Lower leg skin (tissue), 4 donors: Measurements from ENCODE around the gene PHLDA1. TPM values are rescaled to one million over a fixed set of nuclear protein-coding genes. Genes with fewer than 3 reads are reported as not detected.

Experiments used
- DNase-seq, 2 donors: peaks; one replicate each; pipeline ENCODE4 v3.0.0-alpha.2; 2019; ENCODE audit warnings: low spot score in 2 of 2
- H3K4me3 ChIP-seq: fragments of 200-600 bp; sonication (generic); 2 replicates; pipeline ENCODE4 v1.5.1; 2017; ENCODE audit warnings: mild to moderate bottlenecking, low read depth; ENCODE audit not compliant: poor library complexity, severe bottlenecking
- POLR2A ChIP-seq, 2 donors: fragments of 450-650 bp; IDR thresholded peaks; one replicate each; pipeline ENCODE4 v1.6.1; 2016 to 2017; ENCODE audit warnings: antibody characterized with exemption in 2 of 2, mild to moderate bottlenecking in 1 of 2, moderate library complexity in 1 of 2
- WGBS, 2 donors: methylation state at CpG; one replicate each; pipeline ENCODE4 v1.1.5; 2018; 5-methylcytosine and 5-hydroxymethylcytosine counted together
- intact Hi-C: fragments of 100-400 bp; cut with DNase I; formaldehyde crosslinking; loops from one replicate; pipeline ENCODE4 v1.15.0; 2023; ENCODE audit warnings: low total_unique reads
- total RNA-seq, 4 donors: library from RNA; depleted of rRNA; stranded (reverse); fragments of >200 nt; gene quantifications; one replicate each; pipeline ENCODE4 v1.1.0, GENCODE V29; 2016
- TF ChIP-seq, protein P1 (sequence below), 3 donors: fragments of 450-650 bp; IDR thresholded peaks; one replicate each; pipeline ENCODE4 v1.5.1; 2016; ENCODE audit warnings: antibody characterized with exemption in 3 of 3, mild to moderate bottlenecking in 3 of 3, moderate library complexity in 2 of 3

Gene PHLDA1
- total RNA-seq, 4 donors from 2014 or later = 11.1 to 39.9 (median 19.6) TPM

DNA sequence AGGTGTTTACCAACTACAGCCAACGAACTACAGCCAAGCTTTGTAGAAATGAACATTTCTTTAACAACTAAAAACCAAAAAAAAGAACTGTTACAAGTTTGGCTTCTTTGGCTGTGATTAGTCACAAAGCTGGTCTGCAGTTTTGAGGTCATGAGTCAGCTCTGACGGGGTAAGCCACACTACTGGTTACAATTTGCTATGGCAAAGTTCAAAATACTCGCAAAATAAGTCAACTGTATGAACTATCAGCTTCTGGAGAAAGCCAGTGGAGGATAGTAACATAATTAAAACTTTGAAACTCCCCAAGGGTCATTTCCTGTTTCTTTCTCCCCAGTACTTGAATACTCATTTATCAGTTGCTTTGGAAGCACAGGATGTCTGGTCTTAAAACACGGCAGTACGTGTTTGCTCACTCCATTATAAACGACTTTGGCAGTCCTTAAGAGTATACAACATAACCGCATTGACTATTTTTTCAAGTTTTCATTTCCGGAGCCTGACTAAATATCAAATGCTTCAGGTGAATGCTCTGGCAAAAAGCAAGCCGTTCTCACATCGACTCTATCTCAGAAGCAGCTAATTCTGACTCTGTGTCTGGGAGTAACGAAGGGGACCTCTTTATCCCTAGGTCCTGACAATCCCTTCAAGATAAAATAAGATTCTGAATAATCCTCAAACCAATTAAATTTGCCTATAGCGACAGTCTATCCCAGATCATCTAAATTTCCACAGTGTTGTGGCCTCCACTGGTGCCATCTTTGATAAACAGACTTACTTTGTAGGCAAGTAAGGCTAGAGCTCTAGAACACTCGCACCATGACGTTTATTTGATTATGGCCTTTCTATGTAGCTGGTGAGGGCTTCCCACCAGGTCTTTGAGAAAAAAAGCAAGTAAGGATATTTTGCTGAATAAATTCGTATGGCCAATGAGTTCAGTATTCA is 10.6 kb downstream of the PHLDA1 start:
- TF ChIP-seq, protein P1, sequence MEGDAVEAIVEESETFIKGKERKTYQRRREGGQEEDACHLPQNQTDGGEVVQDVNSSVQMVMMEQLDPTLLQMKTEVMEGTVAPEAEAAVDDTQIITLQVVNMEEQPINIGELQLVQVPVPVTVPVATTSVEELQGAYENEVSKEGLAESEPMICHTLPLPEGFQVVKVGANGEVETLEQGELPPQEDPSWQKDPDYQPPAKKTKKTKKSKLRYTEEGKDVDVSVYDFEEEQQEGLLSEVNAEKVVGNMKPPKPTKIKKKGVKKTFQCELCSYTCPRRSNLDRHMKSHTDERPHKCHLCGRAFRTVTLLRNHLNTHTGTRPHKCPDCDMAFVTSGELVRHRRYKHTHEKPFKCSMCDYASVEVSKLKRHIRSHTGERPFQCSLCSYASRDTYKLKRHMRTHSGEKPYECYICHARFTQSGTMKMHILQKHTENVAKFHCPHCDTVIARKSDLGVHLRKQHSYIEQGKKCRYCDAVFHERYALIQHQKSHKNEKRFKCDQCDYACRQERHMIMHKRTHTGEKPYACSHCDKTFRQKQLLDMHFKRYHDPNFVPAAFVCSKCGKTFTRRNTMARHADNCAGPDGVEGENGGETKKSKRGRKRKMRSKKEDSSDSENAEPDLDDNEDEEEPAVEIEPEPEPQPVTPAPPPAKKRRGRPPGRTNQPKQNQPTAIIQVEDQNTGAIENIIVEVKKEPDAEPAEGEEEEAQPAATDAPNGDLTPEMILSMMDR (IDR thresholded peaks at IDR 0.05) = no peak
- no peak for TF ChIP-seq POLR2A (IDR thresholded peaks at IDR 0.05)
- no peak for DNase-seq
- no peak overlapping the region for H3K4me3 ChIP-seq
- 60 to 66% methylated on average over 15 of the region's 15 CpGs for WGBS, 2 donors
- intact Hi-C loops = no loop called here

DNA sequence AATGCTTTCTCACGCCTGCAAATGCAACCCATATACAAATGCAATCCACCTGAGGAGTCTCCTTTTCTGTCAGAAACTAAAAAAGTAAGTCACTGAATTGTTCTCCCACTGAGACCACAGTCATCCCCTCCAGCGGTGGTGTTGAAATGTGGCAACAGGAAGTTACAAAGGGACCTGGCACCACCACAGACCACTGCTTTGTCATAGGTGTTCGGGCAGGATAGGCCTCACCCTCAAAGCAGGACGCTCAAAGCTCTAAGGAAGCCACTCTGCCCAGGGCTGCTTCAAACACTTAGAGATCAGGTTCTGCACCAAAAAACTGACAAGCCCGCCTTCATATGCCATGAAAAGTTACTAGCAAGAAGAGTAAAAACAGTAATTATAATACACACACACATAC is 11.3 kb downstream of the PHLDA1 start:
- DNase-seq = no peak
- H3K4me3 ChIP-seq = no peak overlapping the region
- 60 to 61% methylated on average over 5 of the region's 5 CpGs for WGBS, 2 donors
- intact Hi-C loops = no loop called here
- TF ChIP-seq, protein P1 (IDR thresholded peaks at IDR 0.05) = no peak
- no peak for TF ChIP-seq POLR2A (IDR thresholded peaks at IDR 0.05)

DNA sequence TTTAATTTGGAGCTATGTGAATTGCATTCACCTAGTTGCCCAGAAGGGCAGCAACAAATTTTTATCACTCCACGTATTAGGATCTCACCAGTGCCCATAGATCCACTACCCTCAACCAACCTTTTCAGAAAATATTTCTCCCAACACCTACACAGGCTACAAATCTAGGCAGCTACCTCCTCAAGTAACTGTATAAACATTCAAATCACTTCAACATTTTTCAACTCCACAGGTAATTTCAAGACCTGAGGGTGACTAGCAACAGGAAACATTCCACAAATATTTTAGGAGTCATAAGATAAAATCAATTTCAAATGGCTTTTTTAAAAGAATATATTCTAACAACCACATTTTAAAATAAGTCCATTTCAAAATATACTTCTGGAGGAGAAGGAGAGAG is 12.9 kb downstream of the PHLDA1 start:
- H3K4me3 ChIP-seq = no peak overlapping the region
- TF ChIP-seq, protein P1 (IDR thresholded peaks at IDR 0.05) = no peak
- no peak for TF ChIP-seq POLR2A (IDR thresholded peaks at IDR 0.05)
- WGBS, 2 donors = 78 to 81% methylated on average over 1 of the region's 1 CpG
- intact Hi-C loops = no loop called here
- DNase-seq = no peak

DNA sequence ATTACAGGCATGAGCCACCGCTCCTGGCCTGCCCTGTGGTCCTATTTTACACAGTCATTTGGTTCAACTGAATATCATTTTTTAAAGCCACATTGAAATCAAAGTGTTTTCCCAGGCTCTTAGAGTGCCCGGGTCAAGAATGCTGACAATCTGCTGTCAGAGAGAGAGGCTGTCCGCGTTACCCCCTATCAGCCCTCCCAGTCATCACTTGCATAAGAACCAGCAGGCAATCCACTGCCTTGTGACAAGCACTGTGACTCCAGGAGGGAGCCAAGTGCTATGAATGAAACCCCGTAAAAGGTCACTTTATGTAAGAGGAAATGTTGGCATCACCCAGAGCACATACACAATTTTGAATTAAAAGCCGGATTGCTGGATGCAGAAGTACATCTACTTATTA is 13.5 kb downstream of the PHLDA1 start:
- TF ChIP-seq POLR2A (IDR thresholded peaks at IDR 0.05) = no peak
- TF ChIP-seq, protein P1 (IDR thresholded peaks at IDR 0.05) = no peak
- H3K4me3 ChIP-seq = no peak overlapping the region
- WGBS, 2 donors = 67 to 72% methylated on average over 6 of the region's 6 CpGs
- intact Hi-C loops = no loop called here
- DNase-seq = no peak

DNA sequence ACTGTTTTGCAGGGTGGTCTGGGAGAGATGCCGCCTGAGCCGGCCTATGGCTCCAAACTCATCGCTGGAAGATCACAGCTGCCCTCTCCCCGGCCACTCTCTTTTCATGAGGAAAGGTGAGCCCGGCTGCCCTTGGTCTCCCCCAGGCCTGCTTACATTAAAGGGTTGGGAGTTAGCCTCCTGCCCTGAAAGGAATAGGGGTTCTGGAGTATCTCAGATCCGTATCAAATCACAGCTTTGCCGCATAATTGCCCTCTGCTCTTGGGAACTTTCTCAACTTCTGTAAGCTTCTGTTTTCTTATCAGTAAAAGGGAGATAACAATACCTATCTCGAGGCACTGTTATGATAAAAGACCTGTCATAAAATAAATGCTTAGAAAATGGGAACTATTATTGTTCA is 17.6 kb downstream of the PHLDA1 start:
- WGBS, 2 donors = 87 to 92% methylated on average over 8 of the region's 8 CpGs
- intact Hi-C loops = no loop called here
- no peak overlapping the region for H3K4me3 ChIP-seq
- no peak for TF ChIP-seq POLR2A (IDR thresholded peaks at IDR 0.05)
- TF ChIP-seq, protein P1 (IDR thresholded peaks at IDR 0.05) = no peak
- DNase-seq = no peak
